ENCODE measurements around the gene ZNF687. TPM values are rescaled to one million over a fixed set of nuclear protein-coding genes. Genes with fewer than 3 reads are reported as not detected.

ZNF687 gene
- total RNA-seq, 1 experiment from 2014 or later: 26.4 TPM

DNA sequence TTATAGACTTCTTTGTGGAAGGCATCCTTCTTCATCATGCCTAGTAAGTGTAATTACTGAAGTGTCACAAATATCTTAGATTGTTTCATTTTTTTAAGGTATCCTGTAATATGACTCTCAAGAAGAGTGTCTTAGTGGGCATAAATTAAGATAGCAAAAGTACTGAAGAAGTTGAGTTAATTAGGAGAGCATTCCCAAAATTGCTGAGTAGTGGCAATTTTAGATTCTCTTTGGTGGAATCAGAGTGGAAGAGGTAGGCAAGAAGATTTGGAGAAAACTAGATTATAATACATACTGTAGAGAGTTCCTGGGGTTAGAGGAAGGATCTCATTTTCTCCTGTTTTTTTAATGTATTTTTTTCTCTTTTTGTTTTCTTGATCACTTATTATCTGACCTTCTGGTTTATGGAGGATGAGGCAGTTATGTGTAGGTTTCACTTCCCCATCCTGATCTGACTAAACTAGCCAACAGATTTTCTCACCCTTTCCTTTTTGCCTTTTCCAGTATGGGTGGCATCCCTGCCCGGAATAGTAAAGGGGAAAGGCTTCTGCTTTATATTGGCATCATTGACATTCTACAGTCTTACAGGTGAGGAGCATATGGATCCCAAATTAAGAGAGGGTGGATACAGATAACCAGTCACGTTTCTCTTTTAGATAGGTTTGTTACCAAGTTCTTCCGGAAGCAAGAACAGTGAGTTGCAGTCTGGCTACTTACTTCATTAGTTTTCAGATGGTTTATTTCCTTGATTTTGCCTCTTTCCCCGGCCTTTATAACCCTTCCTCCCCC, 44.2 kb upstream of the ZNF687 start:
- no peaks in the 10 kb centered on the region for H3K4me1 ChIP-seq (ENCODE audit: insufficient read depth, low read length, poor library complexity, severe bottlenecking)
- POLR2A ChIA-PET (ENCODE audit: low non-redundant PET): no interaction called here
- peaks cover 93% of the 10 kb centered on the region for H3K36me3 ChIP-seq (ENCODE audit: insufficient read depth, low read length, poor library complexity, severe bottlenecking)
- H3K27me3 ChIP-seq (replicated peaks; ENCODE audit: insufficient read depth, low read depth, low read length, poor library complexity): no peaks in the 10 kb centered on the region
- BruUV-seq (replicated peaks): no TSS peak
- no peak for TF ChIP-seq EZH2 (IDR thresholded peaks at IDR 0.05; ENCODE audit: borderline replicate concordance, low read depth, low read length, poor library complexity, severe bottlenecking)
- TF ChIP-seq, protein P1, sequence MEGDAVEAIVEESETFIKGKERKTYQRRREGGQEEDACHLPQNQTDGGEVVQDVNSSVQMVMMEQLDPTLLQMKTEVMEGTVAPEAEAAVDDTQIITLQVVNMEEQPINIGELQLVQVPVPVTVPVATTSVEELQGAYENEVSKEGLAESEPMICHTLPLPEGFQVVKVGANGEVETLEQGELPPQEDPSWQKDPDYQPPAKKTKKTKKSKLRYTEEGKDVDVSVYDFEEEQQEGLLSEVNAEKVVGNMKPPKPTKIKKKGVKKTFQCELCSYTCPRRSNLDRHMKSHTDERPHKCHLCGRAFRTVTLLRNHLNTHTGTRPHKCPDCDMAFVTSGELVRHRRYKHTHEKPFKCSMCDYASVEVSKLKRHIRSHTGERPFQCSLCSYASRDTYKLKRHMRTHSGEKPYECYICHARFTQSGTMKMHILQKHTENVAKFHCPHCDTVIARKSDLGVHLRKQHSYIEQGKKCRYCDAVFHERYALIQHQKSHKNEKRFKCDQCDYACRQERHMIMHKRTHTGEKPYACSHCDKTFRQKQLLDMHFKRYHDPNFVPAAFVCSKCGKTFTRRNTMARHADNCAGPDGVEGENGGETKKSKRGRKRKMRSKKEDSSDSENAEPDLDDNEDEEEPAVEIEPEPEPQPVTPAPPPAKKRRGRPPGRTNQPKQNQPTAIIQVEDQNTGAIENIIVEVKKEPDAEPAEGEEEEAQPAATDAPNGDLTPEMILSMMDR (conservative IDR thresholded peaks at IDR 0.05; ENCODE audit: low read depth, low read length): no peak
- no peak overlapping the region for H3K27ac ChIP-seq (ENCODE audit: low read depth, low read length, poor library complexity, severe bottlenecking)
- no peak for DNase-seq (ENCODE audit: low spot score)
- H3K4me3 ChIP-seq (ENCODE audit: low read depth, low read length, poor library complexity, severe bottlenecking): no peak overlapping the region
- H3K9me3 ChIP-seq (ENCODE audit: low read depth, low read length, poor library complexity, severe bottlenecking): no peaks in the 10 kb centered on the region
- intact Hi-C loops (cut with micrococcal nuclease; ENCODE audit: unreplicated experiment): no loop called here
- CTCF ChIA-PET: interaction anchor here (1.0 kb wide), 1 partner anchor 138 kb away, joined by 3 read pairs; no protein-coding TSS in a partner anchor

DNA sequence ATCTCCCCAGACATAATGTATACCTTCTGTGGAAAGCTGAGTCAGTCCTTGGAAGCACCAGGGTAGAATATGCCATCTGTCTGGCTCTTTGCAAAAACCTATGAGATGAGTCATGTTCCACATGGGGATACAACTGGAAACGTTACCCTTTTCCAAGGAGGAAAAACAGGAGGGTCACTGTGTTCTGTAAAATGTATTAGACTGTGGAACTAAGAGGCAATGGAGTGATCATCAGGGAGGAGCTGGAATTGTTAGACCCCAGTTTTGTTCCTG, 43.7 kb upstream of the ZNF687 start:
- no peaks in the 10 kb centered on the region for H3K4me1 ChIP-seq (ENCODE audit: insufficient read depth, low read length, poor library complexity, severe bottlenecking)
- ChIA-PET CTCF (no interaction called here), POLR2A (ENCODE audit: low non-redundant PET) (no interaction called here)
- BruUV-seq (replicated peaks): no TSS peak
- H3K9me3 ChIP-seq (ENCODE audit: low read depth, low read length, poor library complexity, severe bottlenecking): no peaks in the 10 kb centered on the region
- no peak overlapping the region for H3K27ac ChIP-seq (ENCODE audit: low read depth, low read length, poor library complexity, severe bottlenecking)
- H3K4me3 ChIP-seq (ENCODE audit: low read depth, low read length, poor library complexity, severe bottlenecking): no peak overlapping the region
- TF ChIP-seq, protein P1 (conservative IDR thresholded peaks at IDR 0.05; ENCODE audit: low read depth, low read length): no peak
- TF ChIP-seq EZH2 (IDR thresholded peaks at IDR 0.05; ENCODE audit: borderline replicate concordance, low read depth, low read length, poor library complexity, severe bottlenecking): no peak
- no peak for DNase-seq (ENCODE audit: low spot score)
- intact Hi-C loops (cut with micrococcal nuclease; ENCODE audit: unreplicated experiment): no loop called here
- H3K36me3 ChIP-seq (ENCODE audit: insufficient read depth, low read length, poor library complexity, severe bottlenecking): peaks cover 96% of the 10 kb centered on the region
- no peaks in the 10 kb centered on the region for H3K27me3 ChIP-seq (replicated peaks; ENCODE audit: insufficient read depth, low read depth, low read length, poor library complexity)

DNA sequence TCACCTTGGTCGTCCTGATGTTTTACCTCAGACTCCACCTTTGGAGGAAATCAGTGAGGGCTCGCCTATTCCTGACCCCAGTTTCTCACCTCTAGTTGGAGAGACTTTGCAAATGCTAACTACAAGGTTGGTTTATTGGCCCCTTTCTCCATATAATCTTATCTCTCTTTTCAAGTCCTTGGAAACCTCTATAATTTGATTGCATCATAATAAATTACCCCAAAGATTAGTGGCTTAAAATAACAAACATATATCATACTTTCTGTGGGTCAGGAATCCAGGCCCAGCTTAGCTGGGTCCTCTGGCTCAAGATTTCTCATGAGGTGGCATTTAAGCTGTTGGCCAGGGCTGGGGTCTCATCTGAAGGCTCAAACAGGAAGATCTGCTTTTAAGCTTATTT, 39.7 kb upstream of the ZNF687 start:
- CTCF ChIA-PET: no interaction called here
- POLR2A ChIA-PET (ENCODE audit: low non-redundant PET): interaction anchor here (0.7 kb wide), 1 partner anchor 114 kb away, joined by 3 read pairs; no protein-coding TSS in a partner anchor
- Histone ChIP-seq H3K4me1 (ENCODE audit: insufficient read depth, low read length, poor library complexity, severe bottlenecking) (no peaks in the 10 kb centered on the region), H3K9me3 (ENCODE audit: low read depth, low read length, poor library complexity, severe bottlenecking) (no peaks in the 10 kb centered on the region), H3K4me3 (ENCODE audit: low read depth, low read length, poor library complexity, severe bottlenecking) (no peak overlapping the region), H3K27me3 (replicated peaks; ENCODE audit: insufficient read depth, low read depth, low read length, poor library complexity) (no peaks in the 10 kb centered on the region), H3K27ac (ENCODE audit: low read depth, low read length, poor library complexity, severe bottlenecking) (no peak overlapping the region), H3K36me3 (ENCODE audit: insufficient read depth, low read length, poor library complexity, severe bottlenecking) (peaks cover 94% of the 10 kb centered on the region)
- DNase-seq (ENCODE audit: low spot score): no peak
- TF ChIP-seq, protein P1 (conservative IDR thresholded peaks at IDR 0.05; ENCODE audit: low read depth, low read length): no peak
- no peak for TF ChIP-seq EZH2 (IDR thresholded peaks at IDR 0.05; ENCODE audit: borderline replicate concordance, low read depth, low read length, poor library complexity, severe bottlenecking)
- intact Hi-C loops (cut with micrococcal nuclease; ENCODE audit: unreplicated experiment): no loop called here
- BruUV-seq (replicated peaks): no TSS peak

All from A673 (cell line).